ENCODE measurements around the gene FAM229A.
A peak's percentile ranks its signal among the peaks of the same experiment; 100 is the strongest.

Gene FAM229A

GRCh38 chr1:32394890-32395432 is 32.7 kb upstream of the FAM229A start:
- Histone ChIP-seq H3K4me3 (peak overlapping the region; percentile 66 to 90 (median 84)), H3K27me3 (no peaks in the 10 kb centered on the region), H3K9ac (peak overlapping the region; percentile 80 to 93 (median 89)), H4K20me1 (peaks cover 0 to 29% (median 10%) of the 10 kb centered on the region in 11 experiments; a peak in 9 of 22 replicates), H3K27ac (peak overlapping the region; percentile 71 to 91 (median 82)), H3K9me3 (replicated peaks in 1 of 11) (0 out of 22 replicates have a peak, but pooled peaks cover 0 to 5% (median 0%) of the 10 kb centered on the region in 11 experiments), H3K36me3 (peaks cover 21 to 33% (median 27%) of the 10 kb centered on the region in 11 experiments), H3K4me2 (peak overlapping the region; percentile 79 to 98 (median 92)), H3K4me1 (peaks cover 31 to 47% (median 39%) of the 10 kb centered on the region in 10 experiments)
- TF ChIP-seq Cebpa-rat (IDR thresholded peaks at IDR 0.05): no peak

DNA sequence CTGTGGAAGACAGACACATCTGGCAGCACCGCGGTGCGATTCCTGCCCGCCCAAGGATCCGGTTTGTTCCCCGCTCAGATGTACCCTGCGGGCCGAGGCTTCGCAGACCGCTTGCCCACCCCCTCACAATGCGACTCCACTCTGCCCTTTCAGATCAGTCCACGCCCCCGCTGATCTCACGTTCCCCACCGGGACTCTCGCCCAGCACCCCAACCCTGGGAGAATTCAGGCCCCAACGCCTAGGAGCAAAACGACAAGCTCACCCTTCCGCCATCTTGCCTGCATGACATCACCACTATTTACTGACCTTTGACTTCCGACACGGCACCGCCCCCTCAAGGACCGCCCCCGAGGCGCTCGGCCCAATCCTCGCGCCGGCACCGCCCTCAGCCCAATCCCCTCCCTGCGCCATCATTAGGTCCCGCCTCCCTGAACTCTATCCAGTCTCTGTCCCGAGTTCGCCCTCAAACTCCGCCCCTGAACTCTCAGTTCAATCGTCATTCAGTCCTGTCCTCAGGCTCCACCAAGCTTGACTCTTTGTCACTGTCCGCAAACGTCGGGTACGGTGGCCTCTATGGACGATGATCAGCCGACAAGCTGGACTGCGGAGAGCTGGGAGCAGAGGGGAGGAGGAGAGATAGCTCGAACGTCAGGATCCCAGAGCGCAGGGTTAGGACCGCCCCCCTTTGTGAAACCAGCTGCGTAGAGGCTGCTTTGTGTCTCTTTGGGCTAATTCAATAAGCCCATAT is 32.0 kb upstream of the FAM229A start, which contains the start of gene BSDC1:
Gene BSDC1, minus strand, starts transcription at position 301 of the 749 bp plus-strand sequence. Its CDS starts 27 bp downstream, at position 274.
- peaks cover 36 to 52% (median 43%) of the 10 kb centered on the region in 10 experiments for H3K4me1 ChIP-seq
- H3K9ac ChIP-seq: peak within 1 kb of the TSS; percentile 85 to 93 (median 89)
- H4K20me1 ChIP-seq: peaks cover 0 to 34% (median 14%) of the 10 kb centered on the region in 11 experiments; a peak in 10 of 22 replicates
- peak within 1 kb of the TSS; percentile 89 to 98 (median 94) for H3K4me2 ChIP-seq
- peak within 1 kb of the TSS; percentile 74 to 91 (median 86) for H3K27ac ChIP-seq
- TF ChIP-seq Cebpa-rat (IDR thresholded peaks at IDR 0.05): no peak
- H3K36me3 ChIP-seq: peaks cover 27 to 40% (median 34%) of the 10 kb centered on the region in 11 experiments
- no peaks in the 10 kb centered on the region for H3K27me3 ChIP-seq
- 0 out of 22 replicates have a peak, but pooled peaks cover 0 to 5% (median 0%) of the 10 kb centered on the region in 11 experiments for H3K9me3 ChIP-seq (replicated peaks in 1 of 11)
- peak within 1 kb of the TSS; percentile 66 to 90 (median 84) for H3K4me3 ChIP-seq

DNA sequence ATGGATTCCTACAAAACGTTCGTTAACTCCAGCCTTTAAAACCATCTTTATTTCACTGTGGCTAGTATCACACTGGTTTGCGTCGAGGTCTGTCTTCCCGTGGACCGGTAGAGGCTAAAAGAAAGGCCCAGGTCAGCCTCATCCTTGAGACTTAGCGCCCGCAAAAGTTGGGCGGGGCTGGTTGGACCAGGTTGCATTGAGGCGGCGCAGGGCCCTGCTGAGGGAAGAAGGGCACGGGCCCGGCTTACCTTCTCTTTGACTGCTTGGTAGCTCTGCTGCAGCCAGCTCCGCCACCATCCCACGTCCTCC is 31.5 kb upstream of the FAM229A start:
- Histone ChIP-seq H3K9me3 (replicated peaks in 1 of 11) (0 out of 22 replicates have a peak, but pooled peaks cover 0 to 5% (median 0%) of the 10 kb centered on the region in 11 experiments), H3K27ac (peak overlapping the region; percentile 74 to 91 (median 86)), H3K36me3 (peaks cover 30 to 44% (median 38%) of the 10 kb centered on the region in 11 experiments), H3K27me3 (no peaks in the 10 kb centered on the region), H3K9ac (peak overlapping the region; percentile 85 to 93 (median 89)), H3K4me1 (peaks cover 36 to 58% (median 46%) of the 10 kb centered on the region in 10 experiments), H3K4me3 (peak overlapping the region; percentile 66 to 90 (median 84)), H4K20me1 (peaks cover 0 to 39% (median 15%) of the 10 kb centered on the region in 11 experiments; a peak in 10 of 22 replicates), H3K4me2 (peak overlapping the region; percentile 80 to 96 (median 91))
- no peak for TF ChIP-seq Cebpa-rat (IDR thresholded peaks at IDR 0.05)

DNA sequence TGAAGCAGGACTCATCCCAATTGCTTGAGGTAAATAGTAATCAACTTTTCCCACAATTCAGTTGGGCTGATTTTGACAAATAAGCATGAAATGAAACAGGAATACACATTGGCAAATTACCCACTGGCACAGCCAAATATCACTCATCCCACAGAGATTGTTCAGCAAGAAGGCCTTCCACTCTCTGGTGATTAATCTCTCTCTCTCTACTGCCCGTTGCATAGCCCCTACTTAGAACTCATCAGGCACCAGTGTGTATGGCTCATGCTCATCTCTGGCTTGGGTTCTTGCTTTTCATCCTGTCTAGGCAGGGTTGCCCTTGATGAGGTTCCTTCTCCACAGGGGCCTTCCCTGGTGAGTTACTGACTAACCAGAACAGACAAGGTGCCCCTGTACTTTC is 30.9 kb upstream of the FAM229A start:
- no peak for TF ChIP-seq Cebpa-rat (IDR thresholded peaks at IDR 0.05)
- 0 out of 22 replicates have a peak, but pooled peaks cover 0 to 5% (median 0%) of the 10 kb centered on the region in 11 experiments for H3K9me3 ChIP-seq (replicated peaks in 1 of 11)

DNA sequence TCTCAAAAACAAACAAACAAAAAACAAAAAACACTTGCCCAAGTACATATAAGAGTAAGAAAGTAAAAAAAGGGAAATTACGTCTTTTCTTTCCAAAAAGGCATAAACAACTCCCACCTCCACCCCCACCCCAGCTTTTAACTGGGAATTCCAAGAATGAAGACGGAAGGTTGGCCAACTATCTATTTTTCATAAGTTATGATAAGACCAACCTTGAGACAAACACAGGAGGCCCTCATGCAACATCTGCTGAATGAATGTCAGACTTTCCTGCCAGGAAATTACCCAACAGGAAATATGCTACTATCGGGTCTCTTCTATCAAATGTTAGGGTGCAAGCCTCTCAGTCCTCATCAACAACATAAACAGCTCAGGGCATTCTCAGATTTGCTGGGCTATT is 30.0 kb upstream of the FAM229A start:
- 0 out of 22 replicates have a peak, but pooled peaks cover 0 to 5% (median 0%) of the 10 kb centered on the region in 11 experiments for H3K9me3 ChIP-seq (replicated peaks in 1 of 11)
- H3K4me1 ChIP-seq: peaks cover 36 to 62% (median 51%) of the 10 kb centered on the region in 10 experiments
- no peak for TF ChIP-seq Cebpa-rat (IDR thresholded peaks at IDR 0.05)
- no peaks in the 10 kb centered on the region for H3K27me3 ChIP-seq
- peak overlapping the region in 6 of 11 experiments; percentile 18 to 91 (median 88); a peak in 10 of 22 replicates for H3K27ac ChIP-seq
- peaks cover 43 to 59% (median 52%) of the 10 kb centered on the region in 11 experiments for H3K36me3 ChIP-seq
- peaks cover 0 to 50% (median 21%) of the 10 kb centered on the region in 11 experiments; a peak in 10 of 22 replicates for H4K20me1 ChIP-seq
- H3K4me3 ChIP-seq: peak overlapping the region in 8 of 10 experiments; percentile 74 to 90 (median 86); a peak in 10 of 20 replicates
- peak overlapping the region; percentile 80 to 96 (median 91) for H3K4me2 ChIP-seq
- H3K9ac ChIP-seq: peak overlapping the region; percentile 85 to 93 (median 89); a peak in 11 of 22 replicates

More for the DNA sequence above, 30.9 kb upstream of the FAM229A start:
- Histone ChIP-seq H3K4me1 (peaks cover 36 to 62% (median 50%) of the 10 kb centered on the region in 10 experiments), H3K36me3 (peaks cover 36 to 51% (median 45%) of the 10 kb centered on the region in 11 experiments), H3K4me2 (peak overlapping the region; percentile 80 to 96 (median 91)), H3K27ac (peak overlapping the region in 9 of 11 experiments; percentile 80 to 91 (median 86); a peak in 12 of 22 replicates), H4K20me1 (peaks cover 0 to 45% (median 19%) of the 10 kb centered on the region in 11 experiments; a peak in 10 of 22 replicates), H3K4me3 (peak overlapping the region; percentile 66 to 90 (median 84)), H3K9ac (peak overlapping the region; percentile 85 to 93 (median 89)), H3K27me3 (no peaks in the 10 kb centered on the region)

GRCh38 chr1:32390904-32391870 is 28.9 kb upstream of the FAM229A start:
- H3K9me3 ChIP-seq (replicated peaks in 1 of 11): no peaks in the 10 kb centered on the region
- no peak overlapping the region for H3K4me3 ChIP-seq
- peaks cover 6 to 59% (median 24%) of the 10 kb centered on the region in 11 experiments; a peak in 10 of 22 replicates for H4K20me1 ChIP-seq
- H3K4me1 ChIP-seq: peaks cover 36 to 62% (median 51%) of the 10 kb centered on the region in 10 experiments
- peaks cover 54 to 70% (median 64%) of the 10 kb centered on the region in 11 experiments for H3K36me3 ChIP-seq
- no peak overlapping the region; a peak in 1 of 22 replicates for H3K27ac ChIP-seq
- peak overlapping the region in 1 of 11 experiments; percentile 1; a peak in 1 of 22 replicates for H3K9ac ChIP-seq
- TF ChIP-seq Cebpa-rat (IDR thresholded peaks at IDR 0.05): no peak
- no peaks in the 10 kb centered on the region for H3K27me3 ChIP-seq
- peak overlapping the region in 5 of 11 experiments; percentile 80 to 90 (median 89); a peak in 4 of 22 replicates for H3K4me2 ChIP-seq

DNA sequence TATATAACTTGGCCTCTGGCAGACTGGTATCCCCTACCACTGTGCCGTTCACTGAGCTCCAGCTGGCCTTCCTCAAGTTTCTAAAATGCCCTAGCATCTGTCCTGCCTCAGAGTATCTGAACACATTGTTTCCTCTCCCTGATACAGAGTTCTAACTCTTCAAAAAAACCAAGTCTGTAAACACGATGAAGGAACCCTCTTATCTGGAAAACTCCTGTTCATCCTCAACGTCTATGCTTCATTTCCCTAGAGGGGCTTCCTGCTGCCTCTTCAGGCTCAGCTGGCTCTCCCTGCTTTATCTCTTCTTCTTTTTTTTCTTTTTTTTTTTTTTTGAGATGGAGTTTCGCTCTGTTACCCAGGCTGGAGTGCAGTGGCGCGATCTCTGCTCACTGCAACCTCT is 26.4 kb upstream of the FAM229A start:
- peak overlapping the region in 5 of 11 experiments; percentile 1 to 29 (median 12); a peak in 6 of 22 replicates for H3K4me2 ChIP-seq
- H3K27ac ChIP-seq: no peak overlapping the region
- H3K36me3 ChIP-seq: peaks cover 79 to 96% (median 89%) of the 10 kb centered on the region in 11 experiments
- H4K20me1 ChIP-seq: peaks cover 6 to 67% (median 26%) of the 10 kb centered on the region in 11 experiments; a peak in 14 of 22 replicates
- no peak overlapping the region for H3K4me3 ChIP-seq
- TF ChIP-seq Cebpa-rat (IDR thresholded peaks at IDR 0.05): no peak
- peaks cover 24 to 51% (median 40%) of the 10 kb centered on the region in 10 experiments for H3K4me1 ChIP-seq
- H3K27me3 ChIP-seq: no peaks in the 10 kb centered on the region
- no peaks in the 10 kb centered on the region for H3K9me3 ChIP-seq (replicated peaks in 1 of 11)
- peak overlapping the region in 2 of 11 experiments; percentile 12 to 33; a peak in 3 of 22 replicates for H3K9ac ChIP-seq
